Measurements from ENCODE around the gene TECTB. TPM values are rescaled to one million over a fixed set of nuclear protein-coding genes. Genes with fewer than 3 reads are reported as not detected.

Gene TECTB
- total RNA-seq, 1 experiment from 2014 or later, result not detected

GRCh38 chr10:112243713-112244112, 39.5 kb upstream of the TECTB start (continued):
- TF ChIP-seq ZMAT4 (CRISPR knock-in tag; IDR thresholded peaks at IDR 0.05), result no peak
- no peak for TF ChIP-seq FOXP1 (CRISPR knock-in tag; IDR thresholded peaks at IDR 0.05; ENCODE audit: borderline replicate concordance)
- TF ChIP-seq HMGA2 (CRISPR knock-in tag; IDR thresholded peaks at IDR 0.05), result no peak
- no peak for TF ChIP-seq ZNF423 (CRISPR knock-in tag; IDR thresholded peaks at IDR 0.05)
- TF ChIP-seq ZBTB43 (CRISPR knock-in tag; IDR thresholded peaks at IDR 0.05), result no peak
- no peak for TF ChIP-seq IRF2 (CRISPR knock-in tag; IDR thresholded peaks at IDR 0.05; ENCODE audit: borderline replicate concordance, low read depth)
- no peak for TF ChIP-seq TCF7 (CRISPR knock-in tag; IDR thresholded peaks at IDR 0.05; ENCODE audit: low read depth)

GRCh38 chr10:112244197-112244596, 39.0 kb upstream of the TECTB start:
- Mint-ChIP-seq H3K27ac (no peak overlapping the region), H3K27me3 (ENCODE audit: low read depth) (no peaks in the 10 kb centered on the region), H3K36me3 (peaks cover 8% of the 10 kb centered on the region; the same call in 1 of the 2 replicates), H3K4me1 (no peaks in the 10 kb centered on the region), H3K9me3 (peaks cover 26% of the 10 kb centered on the region), H3K4me3 (no peak overlapping the region)
- POLR2A ChIA-PET, result interaction anchor here (0.6 kb wide), 1 partner anchor 13 kb away, joined by 3 read pairs; no protein-coding TSS in a partner anchor
- DNase-seq (ENCODE audit: low spot score) (no peak), ATAC-seq (no peak)
- CTCF ChIA-PET, result no interaction called here
- TF ChIP-seq ZNF121 (CRISPR knock-in tag; IDR thresholded peaks at IDR 0.05), result no peak
- no peak for TF ChIP-seq ATF2 (CRISPR knock-in tag; IDR thresholded peaks at IDR 0.05; ENCODE audit: borderline replicate concordance, low read depth)
- no peak for TF ChIP-seq PRRX2 (CRISPR knock-in tag; IDR thresholded peaks at IDR 0.05)
- no peak for TF ChIP-seq IRF1 (CRISPR knock-in tag; IDR thresholded peaks at IDR 0.05)
- TF ChIP-seq HMGXB4 (CRISPR knock-in tag; IDR thresholded peaks at IDR 0.05), result no peak
- no peak for TF ChIP-seq CREM (CRISPR knock-in tag; IDR thresholded peaks at IDR 0.05)
- TF ChIP-seq JAZF1 (CRISPR knock-in tag; IDR thresholded peaks at IDR 0.05), result no peak
- TF ChIP-seq GABPB1 (CRISPR knock-in tag; IDR thresholded peaks at IDR 0.05), result no peak
- TF ChIP-seq CTCF (IDR thresholded peaks at IDR 0.05), result no peak
- no peak for TF ChIP-seq SMAD3 (CRISPR knock-in tag; IDR thresholded peaks at IDR 0.05; ENCODE audit: borderline replicate concordance)
- no peak for TF ChIP-seq KAT7 (CRISPR knock-in tag; IDR thresholded peaks at IDR 0.05; ENCODE audit: borderline replicate concordance)
- TF ChIP-seq ZNF281 (CRISPR knock-in tag; IDR thresholded peaks at IDR 0.05), result no peak
- no peak for TF ChIP-seq ARID4B (CRISPR knock-in tag; IDR thresholded peaks at IDR 0.05; ENCODE audit: borderline replicate concordance)
- no peak for TF ChIP-seq GRHL2 (CRISPR knock-in tag; IDR thresholded peaks at IDR 0.05; ENCODE audit: insufficient replicate concordance, severe bottlenecking)
